HepG2 (cell line): Measurements from ENCODE around the gene SLC19A1. TPM values are rescaled to one million over a fixed set of nuclear protein-coding genes. Genes with fewer than 3 reads are reported as not detected.
A peak's percentile ranks its signal among the peaks of the same experiment; 100 is the strongest.

Source experiments
- DRAP1 ChIP-seq: IDR thresholded peaks from 2 replicates; pipeline ENCODE4 v1.6.1; 2016; ENCODE audit warnings: missing genetic modification reagents, missing compliant biosample characterization
- FOXK1 ChIP-seq: sonication (generic); formaldehyde crosslinking; IDR thresholded peaks from 2 replicates; pipeline ENCODE4 v1.4.0; 2020; ENCODE audit warnings: low read depth, missing genetic modification reagents, borderline replicate concordance
- HNF1A ChIP-seq, 2 experiments: sonication (generic) in 1 of 2; formaldehyde crosslinking in 1 of 2; IDR thresholded peaks; 2 replicates each; pipeline versions ENCODE4 v1.4.0 to v1.6.1; 2016 to 2020; ENCODE audit warnings: borderline replicate concordance in 1 of 2, low read depth in 1 of 2, mild to moderate bottlenecking in 1 of 2, missing genetic modification reagents in 1 of 2
- ISL2 ChIP-seq: sonication (generic); formaldehyde crosslinking; IDR thresholded peaks from 2 replicates; pipeline ENCODE4 v1.5.0; 2020; ENCODE audit warnings: missing genetic modification reagents
- KMT2B ChIP-seq: IDR thresholded peaks from 2 replicates; pipeline ENCODE4 v1.6.1; 2016; ENCODE audit warnings: missing genetic modification reagents, missing compliant biosample characterization
- MTF2 ChIP-seq: sonication (generic); formaldehyde crosslinking; IDR thresholded peaks from 2 replicates; pipeline ENCODE4 v1.5.0; 2020; ENCODE audit warnings: missing genetic modification reagents, borderline replicate concordance
- NCOA2 ChIP-seq: sonication (generic); formaldehyde crosslinking; IDR thresholded peaks from 2 replicates; pipeline ENCODE4 v1.8.0; 2022; ENCODE audit warnings: inconsistent platforms
- PRMT3 ChIP-seq: sonication (generic); formaldehyde crosslinking; IDR thresholded peaks from 2 replicates; pipeline ENCODE4 v1.8.1; 2022; ENCODE audit warnings: low read depth, mild to moderate bottlenecking, moderate library complexity, missing genetic modification reagents, borderline replicate concordance
- SIX4 ChIP-seq: sonication (generic); formaldehyde crosslinking; IDR thresholded peaks from 2 replicates; pipeline ENCODE4 v1.4.0; 2020; ENCODE audit warnings: missing genetic modification reagents
- SPEN ChIP-seq: sonication (generic); formaldehyde crosslinking; IDR thresholded peaks from 2 replicates; pipeline ENCODE4 v1.5.1; 2020; ENCODE audit warnings: low read depth, mild to moderate bottlenecking, missing genetic modification reagents
- TFE3 ChIP-seq: IDR thresholded peaks from 2 replicates; pipeline ENCODE4 v1.6.1; 2016
- YEATS4 ChIP-seq: sonication (generic); formaldehyde crosslinking; IDR thresholded peaks from 2 replicates; pipeline ENCODE4 v1.4.0; 2020; ENCODE audit warnings: missing genetic modification reagents, borderline replicate concordance
- ZNF275 ChIP-seq: sonication (generic); formaldehyde crosslinking; IDR thresholded peaks from 2 replicates; pipeline ENCODE4 v1.8.0; 2022; ENCODE audit warnings: missing genetic modification reagents, mild to moderate bottlenecking, inconsistent platforms, borderline replicate concordance
- ZNF552 ChIP-seq: sonication (generic); formaldehyde crosslinking; IDR thresholded peaks from 2 replicates; pipeline ENCODE4 v1.9.0; 2022; ENCODE audit warnings: missing genetic modification reagents, mild to moderate bottlenecking, borderline replicate concordance
- ZNF7 ChIP-seq: IDR thresholded peaks from 2 replicates; pipeline ENCODE4 v1.6.1; 2016; ENCODE audit warnings: missing biosample characterization, missing genetic modification reagents
- ZNF770 ChIP-seq: sonication (generic); formaldehyde crosslinking; IDR thresholded peaks from 2 replicates; pipeline ENCODE4 v1.5.0; 2020; ENCODE audit warnings: mild to moderate bottlenecking, missing genetic modification reagents
- ZUFSP ChIP-seq: sonication (generic); formaldehyde crosslinking; IDR thresholded peaks from 2 replicates; pipeline ENCODE4 v1.9.0; 2021; ENCODE audit warnings: missing genetic modification reagents, mild to moderate bottlenecking, borderline replicate concordance
- polyA plus RNA-seq, 8 experiments: library from polyadenylated mRNA; depleted of rRNA in 3 of 8; stranded (reverse) in 7 of 8; unstranded in 1 of 8; fragments of >200 nt; fragmentation: Illumina TruSeq in 4 of 8; extraction: Trizol in 4 of 8; gene quantifications; 2 replicates each; pipeline versions ENCODE4 v1.2.1 to v1.2.3, GENCODE V29; 2011 to 2016; ENCODE audit warnings: low read depth in 4 of 8, missing spikeins in 1 of 8, mixed read lengths in 1 of 8; ENCODE audit not compliant: insufficient read depth in 1 of 8
- total RNA-seq, 5 experiments: library from RNA; depleted of rRNA; stranded (reverse); fragments of >200 nt; fragmentation: Illumina TruSeq; extraction: Trizol; gene quantifications; 2 replicates each; pipeline ENCODE4 v1.2.3, GENCODE V29; 2016; ENCODE audit warnings: low read depth in 1 of 5

The SLC19A1 gene
- total and polyA plus RNA-seq, 2 of the 13 experiments (the other 11 are each of a cell fraction or from before 2014, with no cell fraction given): 21.8 to 23.0 TPM

- TF ChIP-seq NCOA2 (CRISPR knock-in tag) (no peak), ZNF770 (CRISPR knock-in tag) (peak; percentile 76), ZUFSP (CRISPR knock-in tag) (no peak), YEATS4 (CRISPR knock-in tag) (no peak), ZNF552 (CRISPR knock-in tag) (peak; percentile 89), DRAP1 (CRISPR knock-in tag) (no peak), FOXK1 (CRISPR knock-in tag) (peak; percentile 25; the same call in 1 of the 2 replicates), SPEN (CRISPR knock-in tag) (no peak), KMT2B (CRISPR knock-in tag) (no peak), ZNF7 (CRISPR knock-in tag) (peak; percentile 97), MTF2 (CRISPR knock-in tag) (no peak), SIX4 (no peak), TFE3 (CRISPR knock-in tag) (peak; percentile 79), PRMT3 (CRISPR knock-in tag) (no peak), ZNF275 (CRISPR knock-in tag) (no peak), ISL2 (CRISPR knock-in tag) (no peak), HNF1A (IDR thresholded peaks at IDR 0.05; ENCODE audit: low read depth) (no peak), HNF1A (CRISPR knock-in tag; IDR thresholded peaks at IDR 0.05; ENCODE audit: borderline replicate concordance) (no peak)
Measured at GRCh38 chr21:45548711-45549491, 6.7 kb upstream of the SLC19A1 start (continued).
